HL-60 (cell line): ENCODE measurements around the gene CSHL1.

Experiments used
- POLR2AphosphoS5 ChIP-seq: IDR thresholded peaks from 2 replicates; pipeline ENCODE4 v1.6.1; 2012; ENCODE audit warnings: low read depth
- TF ChIP-seq, protein P1 (sequence below): IDR thresholded peaks from one replicate; pipeline ENCODE4 v1.5.1; 2011; ENCODE audit warnings: low read length, control low read depth, inconsistent platforms; ENCODE audit not compliant: insufficient read depth
- TF ChIP-seq, protein P2 (sequence below): IDR thresholded peaks from 2 replicates; pipeline ENCODE4 v1.6.1; 2012; ENCODE audit warnings: low read depth; ENCODE audit not compliant: insufficient replicate concordance

DNA sequence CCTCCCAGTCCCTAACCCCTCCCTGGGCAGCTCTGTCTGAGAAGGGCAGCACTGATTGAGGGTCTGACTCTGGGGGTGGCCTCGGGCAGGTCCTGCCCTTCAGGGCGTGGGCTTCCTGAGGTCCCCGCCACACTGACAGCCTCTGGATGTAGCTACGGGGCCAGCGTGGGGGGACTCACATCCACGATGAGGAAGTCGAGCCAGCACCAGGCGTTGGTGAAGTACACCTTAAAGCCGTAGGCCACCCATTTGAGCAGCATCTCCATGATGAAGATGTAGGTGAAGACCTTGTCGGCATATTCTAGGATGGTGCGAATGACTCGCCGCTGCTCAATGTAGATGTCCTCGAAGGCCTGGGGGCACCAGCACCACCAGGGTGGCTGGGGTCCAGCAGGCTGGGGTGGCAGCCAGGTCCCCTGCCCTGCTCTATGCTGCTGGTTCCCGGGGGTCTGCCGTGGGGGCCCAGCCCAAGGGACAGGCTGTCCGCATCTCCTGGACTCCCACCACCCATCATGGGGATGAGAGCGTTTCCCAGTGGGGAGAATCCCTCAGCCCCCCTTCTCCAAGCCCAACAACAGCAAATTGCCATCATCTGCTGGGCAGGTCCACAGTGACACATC is 36.8 kb upstream of the CSHL1 start:
- TF ChIP-seq, protein P1, sequence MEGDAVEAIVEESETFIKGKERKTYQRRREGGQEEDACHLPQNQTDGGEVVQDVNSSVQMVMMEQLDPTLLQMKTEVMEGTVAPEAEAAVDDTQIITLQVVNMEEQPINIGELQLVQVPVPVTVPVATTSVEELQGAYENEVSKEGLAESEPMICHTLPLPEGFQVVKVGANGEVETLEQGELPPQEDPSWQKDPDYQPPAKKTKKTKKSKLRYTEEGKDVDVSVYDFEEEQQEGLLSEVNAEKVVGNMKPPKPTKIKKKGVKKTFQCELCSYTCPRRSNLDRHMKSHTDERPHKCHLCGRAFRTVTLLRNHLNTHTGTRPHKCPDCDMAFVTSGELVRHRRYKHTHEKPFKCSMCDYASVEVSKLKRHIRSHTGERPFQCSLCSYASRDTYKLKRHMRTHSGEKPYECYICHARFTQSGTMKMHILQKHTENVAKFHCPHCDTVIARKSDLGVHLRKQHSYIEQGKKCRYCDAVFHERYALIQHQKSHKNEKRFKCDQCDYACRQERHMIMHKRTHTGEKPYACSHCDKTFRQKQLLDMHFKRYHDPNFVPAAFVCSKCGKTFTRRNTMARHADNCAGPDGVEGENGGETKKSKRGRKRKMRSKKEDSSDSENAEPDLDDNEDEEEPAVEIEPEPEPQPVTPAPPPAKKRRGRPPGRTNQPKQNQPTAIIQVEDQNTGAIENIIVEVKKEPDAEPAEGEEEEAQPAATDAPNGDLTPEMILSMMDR = no peak
- TF ChIP-seq, protein P2, sequence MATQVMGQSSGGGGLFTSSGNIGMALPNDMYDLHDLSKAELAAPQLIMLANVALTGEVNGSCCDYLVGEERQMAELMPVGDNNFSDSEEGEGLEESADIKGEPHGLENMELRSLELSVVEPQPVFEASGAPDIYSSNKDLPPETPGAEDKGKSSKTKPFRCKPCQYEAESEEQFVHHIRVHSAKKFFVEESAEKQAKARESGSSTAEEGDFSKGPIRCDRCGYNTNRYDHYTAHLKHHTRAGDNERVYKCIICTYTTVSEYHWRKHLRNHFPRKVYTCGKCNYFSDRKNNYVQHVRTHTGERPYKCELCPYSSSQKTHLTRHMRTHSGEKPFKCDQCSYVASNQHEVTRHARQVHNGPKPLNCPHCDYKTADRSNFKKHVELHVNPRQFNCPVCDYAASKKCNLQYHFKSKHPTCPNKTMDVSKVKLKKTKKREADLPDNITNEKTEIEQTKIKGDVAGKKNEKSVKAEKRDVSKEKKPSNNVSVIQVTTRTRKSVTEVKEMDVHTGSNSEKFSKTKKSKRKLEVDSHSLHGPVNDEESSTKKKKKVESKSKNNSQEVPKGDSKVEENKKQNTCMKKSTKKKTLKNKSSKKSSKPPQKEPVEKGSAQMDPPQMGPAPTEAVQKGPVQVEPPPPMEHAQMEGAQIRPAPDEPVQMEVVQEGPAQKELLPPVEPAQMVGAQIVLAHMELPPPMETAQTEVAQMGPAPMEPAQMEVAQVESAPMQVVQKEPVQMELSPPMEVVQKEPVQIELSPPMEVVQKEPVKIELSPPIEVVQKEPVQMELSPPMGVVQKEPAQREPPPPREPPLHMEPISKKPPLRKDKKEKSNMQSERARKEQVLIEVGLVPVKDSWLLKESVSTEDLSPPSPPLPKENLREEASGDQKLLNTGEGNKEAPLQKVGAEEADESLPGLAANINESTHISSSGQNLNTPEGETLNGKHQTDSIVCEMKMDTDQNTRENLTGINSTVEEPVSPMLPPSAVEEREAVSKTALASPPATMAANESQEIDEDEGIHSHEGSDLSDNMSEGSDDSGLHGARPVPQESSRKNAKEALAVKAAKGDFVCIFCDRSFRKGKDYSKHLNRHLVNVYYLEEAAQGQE = no peak
- TF ChIP-seq POLR2AphosphoS5 = no peak
